Ectodermal cell (in vitro differentiated cells): ENCODE measurements around the gene MAP2.

Experiments
- H3K27ac ChIP-seq: 2 replicates; pipeline ENCODE4 v1.7.0; 2013; ENCODE audit warnings: mild to moderate bottlenecking, low read depth, low read length; ENCODE audit not compliant: insufficient read depth, poor library complexity, severe bottlenecking
- H3K27me3 ChIP-seq: 2 replicates; pipeline ENCODE4 v1.7.0; 2013; ENCODE audit warnings: mild to moderate bottlenecking, low read length; ENCODE audit not compliant: insufficient read depth, control insufficient read depth, poor library complexity, severe bottlenecking
- H3K36me3 ChIP-seq: one replicate; pipeline ENCODE4 v1.7.0; 2013; ENCODE audit warnings: low read length; ENCODE audit not compliant: control insufficient read depth, insufficient read depth
- H3K4me1 ChIP-seq: one replicate; pipeline ENCODE4 v1.7.0; 2013; ENCODE audit warnings: low read length; ENCODE audit not compliant: control insufficient read depth, insufficient read depth
- H3K4me3 ChIP-seq: 2 replicates; pipeline ENCODE4 v1.7.0; 2013; ENCODE audit warnings: low read depth, low read length, control low read depth; ENCODE audit not compliant: insufficient read depth
- H3K9me3 ChIP-seq: 2 replicates; pipeline ENCODE4 v1.7.0; 2013; ENCODE audit warnings: mild to moderate bottlenecking, low read length, moderate library complexity; ENCODE audit not compliant: control insufficient read depth
- WGBS, 2 experiments: methylation state at CpG; one replicate each; pipeline ENCODE4 v1.1.7; 2013; ENCODE audit warnings: missing lambda C conversion rate in 2 of 2; 5-methylcytosine and 5-hydroxymethylcytosine counted together

Gene MAP2

GRCh38 chr2:209391776-209392401, 32.0 kb upstream of the MAP2 start:
- 77 to 79% methylated on average over 3 of the region's 3 CpGs for whole genome bisulfite sequencing, 2 experiments
- Histone ChIP-seq H3K27ac (no peak overlapping the region), H3K4me3 (no peak overlapping the region), H3K9me3 (no peaks in the 10 kb centered on the region), H3K36me3 (no peaks in the 10 kb centered on the region), H3K4me1 (peaks cover 34% of the 10 kb centered on the region), H3K27me3 (no peaks in the 10 kb centered on the region)

DNA sequence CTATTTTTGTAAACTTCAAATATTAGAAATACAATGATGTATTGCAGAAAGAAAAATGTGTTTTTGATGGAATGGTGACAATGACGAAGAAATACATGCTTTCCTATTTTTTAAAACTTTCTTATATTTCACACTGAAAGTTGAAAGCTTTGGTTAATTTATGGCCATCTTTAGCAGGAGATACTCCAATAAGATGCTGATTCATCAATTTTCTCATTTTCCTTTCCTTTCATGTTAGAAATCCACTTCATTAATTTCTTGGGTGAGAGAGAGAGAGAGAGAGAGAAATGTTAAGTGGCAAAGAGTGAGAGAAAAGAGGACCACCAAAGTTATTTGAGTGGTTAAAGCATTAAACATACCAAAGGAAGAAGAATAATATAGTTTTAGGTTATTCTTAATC, 28.6 kb upstream of the MAP2 start:
- H3K4me1 ChIP-seq, result peaks cover 15% of the 10 kb centered on the region
- 83% methylated on average over 1 of the region's 1 CpG; no CpG with 5 or more reads in 1 of the 2 experiments for WGBS, 2 experiments
- no peak overlapping the region for H3K4me3 ChIP-seq

DNA sequence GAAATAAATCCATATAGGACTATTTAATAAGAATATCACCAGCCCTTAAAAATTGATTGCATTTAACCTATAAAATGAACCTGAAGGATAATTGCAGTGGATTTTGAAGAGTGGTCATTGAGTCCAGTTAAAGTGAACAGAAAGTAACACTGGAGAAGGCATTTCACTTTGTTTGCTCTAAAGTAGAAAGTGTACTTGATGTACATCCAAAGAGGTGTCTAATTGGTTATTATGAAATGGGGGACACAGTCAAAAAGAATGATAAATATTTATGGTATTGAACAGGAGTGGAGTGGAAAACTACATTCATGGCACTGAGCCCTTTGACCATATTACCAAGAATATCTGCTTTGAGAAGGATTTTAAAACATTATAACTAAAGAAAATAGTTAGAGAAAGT, 28.2 kb upstream of the MAP2 start:
- H3K9me3 ChIP-seq, result no peaks in the 10 kb centered on the region
- H3K27me3 ChIP-seq, result no peaks in the 10 kb centered on the region
- H3K4me3 ChIP-seq, result no peak overlapping the region
- H3K27ac ChIP-seq, result no peak overlapping the region
- H3K4me1 ChIP-seq, result peaks cover 15% of the 10 kb centered on the region
- H3K36me3 ChIP-seq, result no peaks in the 10 kb centered on the region

More for the DNA sequence above, 28.6 kb upstream of the MAP2 start:
- Histone ChIP-seq H3K9me3 (no peaks in the 10 kb centered on the region), H3K27me3 (no peaks in the 10 kb centered on the region), H3K27ac (no peak overlapping the region), H3K36me3 (no peaks in the 10 kb centered on the region)

DNA sequence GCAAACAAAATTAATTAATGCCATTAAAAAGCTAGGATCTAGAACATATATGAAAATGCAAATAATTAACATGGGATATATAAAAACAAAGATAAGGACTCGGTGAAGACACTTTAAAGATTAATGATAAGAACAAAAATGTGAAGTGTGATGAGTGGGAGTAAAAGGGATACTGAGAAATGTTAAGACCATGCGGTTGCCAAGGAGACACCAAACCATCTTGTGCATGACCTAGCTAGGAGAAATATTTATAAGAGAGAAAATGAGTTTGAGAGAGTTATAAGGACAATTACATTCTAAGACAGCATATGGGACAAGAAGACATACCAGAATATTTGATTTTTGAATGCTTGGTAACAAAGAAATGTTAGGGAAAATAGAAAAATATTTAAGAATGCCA, 25.4 kb upstream of the MAP2 start:
- peak overlapping the region; percentile 12 for H3K27ac ChIP-seq
- H3K9me3 ChIP-seq, result no peaks in the 10 kb centered on the region
- H3K36me3 ChIP-seq, result no peaks in the 10 kb centered on the region
- H3K4me1 ChIP-seq, result peaks cover 2% of the 10 kb centered on the region
- H3K4me3 ChIP-seq, result no peak overlapping the region
- H3K27me3 ChIP-seq, result no peaks in the 10 kb centered on the region
- WGBS, 2 experiments, result 90 to 94% methylated on average over 2 of the region's 2 CpGs

DNA sequence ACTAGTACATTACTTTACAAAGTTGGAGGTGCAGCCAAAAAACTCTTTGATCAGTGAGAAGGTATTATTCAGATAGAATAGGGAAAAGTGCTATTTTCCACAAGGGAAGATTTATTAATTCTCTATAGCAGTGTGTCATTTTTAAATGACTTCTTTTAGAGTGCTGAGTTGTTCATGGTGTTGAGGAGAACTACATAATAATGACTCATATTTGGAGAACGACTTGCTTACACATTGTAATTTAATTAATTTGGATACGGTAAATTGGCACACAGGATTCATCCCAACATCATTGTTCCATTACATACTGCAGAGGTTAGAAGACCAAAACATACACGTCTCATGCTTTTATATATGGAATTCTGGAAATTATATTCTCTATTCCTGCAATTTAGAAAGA, 22.1 kb upstream of the MAP2 start:
- no peak overlapping the region for H3K27ac ChIP-seq
- no peak overlapping the region for H3K4me3 ChIP-seq
- no peaks in the 10 kb centered on the region for H3K36me3 ChIP-seq
- WGBS, 2 experiments, result 100% methylated on average over 1 to 2 of the region's 3 CpGs
- H3K27me3 ChIP-seq, result no peaks in the 10 kb centered on the region
- H3K4me1 ChIP-seq, result peaks cover 2% of the 10 kb centered on the region
- H3K9me3 ChIP-seq, result no peaks in the 10 kb centered on the region

- no peaks in the 10 kb centered on the region for H3K36me3 ChIP-seq
- no peak overlapping the region for H3K4me3 ChIP-seq
- no CpG with 5 or more reads among the region's 1 CpG for WGBS, 2 experiments
- no peak overlapping the region for H3K27ac ChIP-seq
- H3K27me3 ChIP-seq, result no peaks in the 10 kb centered on the region
- peaks cover 3% of the 10 kb centered on the region for H3K9me3 ChIP-seq
- H3K4me1 ChIP-seq, result no peaks in the 10 kb centered on the region
These were observed 12.6 kb upstream of the MAP2 start for GRCh38 chr2:209411296-209411695.

DNA sequence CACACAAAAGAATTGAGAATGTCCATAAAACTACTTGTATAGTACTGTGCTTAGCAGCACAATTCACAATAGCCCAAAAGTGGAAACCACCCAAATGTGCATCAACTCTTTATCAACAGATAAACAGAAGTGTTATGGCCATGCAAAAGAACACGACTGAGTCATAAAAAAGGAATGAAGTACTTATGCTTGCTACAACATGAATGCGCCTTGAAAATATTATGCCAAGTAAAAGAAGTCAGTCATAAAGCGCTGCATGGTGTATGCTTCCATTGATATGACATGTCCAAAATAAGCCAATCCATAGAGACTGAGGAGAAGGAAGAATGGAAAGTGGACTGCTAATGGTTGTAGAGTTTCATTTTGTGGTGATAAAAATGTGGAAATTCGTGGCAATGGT, 12.1 kb upstream of the MAP2 start:
- 94 to 97% methylated on average over 3 to 4 of the region's 4 CpGs for WGBS, 2 experiments
- Histone ChIP-seq H3K27ac (no peak overlapping the region), H3K9me3 (peaks cover 3% of the 10 kb centered on the region), H3K4me3 (no peak overlapping the region), H3K4me1 (no peaks in the 10 kb centered on the region), H3K36me3 (no peaks in the 10 kb centered on the region), H3K27me3 (no peaks in the 10 kb centered on the region)

GRCh38 chr2:209413311-209414014, 10.4 kb upstream of the MAP2 start:
- H3K4me1 ChIP-seq, result no peaks in the 10 kb centered on the region
- H3K27ac ChIP-seq, result no peak overlapping the region
- H3K27me3 ChIP-seq, result no peaks in the 10 kb centered on the region
- 85 to 100% methylated on average over 1 of the region's 1 CpG for WGBS, 2 experiments
- H3K9me3 ChIP-seq, result peaks cover 3% of the 10 kb centered on the region
- H3K4me3 ChIP-seq, result no peak overlapping the region
- no peaks in the 10 kb centered on the region for H3K36me3 ChIP-seq

DNA sequence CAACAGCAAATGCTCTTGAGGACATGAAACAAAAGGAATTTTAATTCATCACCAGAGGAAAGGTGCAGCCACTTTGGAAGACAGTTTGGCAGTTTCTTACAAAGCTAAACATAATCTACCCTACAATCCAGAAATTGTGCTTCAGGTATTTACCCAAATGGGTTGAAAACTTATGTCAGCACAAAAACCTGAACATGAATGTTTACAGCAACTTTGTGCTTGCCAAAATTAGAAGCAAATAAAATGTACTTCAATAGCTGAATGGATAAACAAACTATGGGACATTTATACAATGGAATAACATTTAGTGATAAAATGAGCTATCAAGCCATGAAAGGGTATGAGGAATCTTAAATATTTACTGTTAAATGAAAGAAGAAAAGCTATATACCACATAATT, 6.9 kb upstream of the MAP2 start:
- no peaks in the 10 kb centered on the region for H3K4me1 ChIP-seq
- H3K4me3 ChIP-seq, result no peak overlapping the region
- no peaks in the 10 kb centered on the region for H3K27me3 ChIP-seq
- H3K27ac ChIP-seq, result no peak overlapping the region
- H3K36me3 ChIP-seq, result no peaks in the 10 kb centered on the region
- peaks cover 3% of the 10 kb centered on the region for H3K9me3 ChIP-seq

- no peaks in the 10 kb centered on the region for H3K27me3 ChIP-seq
- no peaks in the 10 kb centered on the region for H3K36me3 ChIP-seq
- 91 to 94% methylated on average over 6 of the region's 6 CpGs for WGBS, 2 experiments
- no peaks in the 10 kb centered on the region for H3K9me3 ChIP-seq
- H3K27ac ChIP-seq, result no peak overlapping the region
- peaks cover 11% of the 10 kb centered on the region for H3K4me1 ChIP-seq
- H3K4me3 ChIP-seq, result no peak overlapping the region
These were observed 1.6 kb upstream of the MAP2 start for GRCh38 chr2:209422191-209422754.
